Fibroblast of peridontal ligament (primary cell): ENCODE measurements around the gene PAQR3.

Experiments
- DNase-seq: peaks from one replicate; pipeline ENCODE4 v3.0.0-alpha.2; 2010; ENCODE audit errors: extremely low read depth

The PAQR3 gene, protein sequence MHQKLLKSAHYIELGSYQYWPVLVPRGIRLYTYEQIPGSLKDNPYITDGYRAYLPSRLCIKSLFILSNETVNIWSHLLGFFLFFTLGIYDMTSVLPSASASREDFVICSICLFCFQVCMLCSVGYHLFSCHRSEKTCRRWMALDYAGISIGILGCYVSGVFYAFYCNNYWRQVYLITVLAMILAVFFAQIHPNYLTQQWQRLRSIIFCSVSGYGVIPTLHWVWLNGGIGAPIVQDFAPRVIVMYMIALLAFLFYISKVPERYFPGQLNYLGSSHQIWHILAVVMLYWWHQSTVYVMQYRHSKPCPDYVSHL

DNA sequence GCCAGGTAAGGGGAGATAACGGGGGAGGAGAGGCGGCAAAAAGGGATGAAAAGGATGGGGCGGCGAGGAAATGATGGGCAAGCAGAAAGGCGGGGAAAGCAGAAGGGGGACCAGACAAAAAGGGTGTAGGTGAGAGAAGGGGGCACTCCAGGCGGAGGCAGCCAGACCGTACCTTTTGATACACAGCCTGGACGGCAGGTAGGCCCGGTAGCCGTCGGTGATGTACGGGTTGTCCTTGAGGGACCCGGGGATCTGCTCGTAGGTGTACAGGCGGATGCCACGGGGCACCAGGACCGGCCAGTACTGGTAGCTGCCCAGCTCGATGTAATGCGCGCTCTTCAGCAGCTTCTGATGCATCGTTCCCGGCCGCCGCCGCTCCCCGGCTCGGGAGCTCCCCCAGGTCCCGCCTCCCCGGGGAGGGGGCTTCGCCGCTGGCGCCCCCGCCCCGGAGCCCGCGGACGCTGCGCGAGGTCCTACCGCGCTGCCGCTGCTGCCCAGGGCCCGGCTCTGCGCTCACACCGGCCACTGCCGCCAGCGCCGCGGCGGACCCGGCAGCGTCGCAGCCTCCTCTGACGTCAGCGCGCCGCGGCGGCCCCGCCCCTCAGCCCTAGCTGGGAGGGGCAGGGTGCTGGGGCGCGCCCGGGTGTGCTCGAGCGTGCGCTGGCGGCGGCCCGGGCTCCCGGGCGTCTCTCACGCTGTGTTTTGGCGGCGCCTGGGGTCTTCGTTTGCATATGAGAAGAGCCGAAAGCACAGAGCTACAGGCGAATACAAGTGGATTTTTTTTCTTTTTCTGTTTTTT is at the start of gene PAQR3:
PAQR3 (minus strand) TSS at position 571 of the 799 bp plus-strand sequence; CDS start at position 357, 214 bp downstream.
- peak; percentile 58 for DNase-seq

DNA sequence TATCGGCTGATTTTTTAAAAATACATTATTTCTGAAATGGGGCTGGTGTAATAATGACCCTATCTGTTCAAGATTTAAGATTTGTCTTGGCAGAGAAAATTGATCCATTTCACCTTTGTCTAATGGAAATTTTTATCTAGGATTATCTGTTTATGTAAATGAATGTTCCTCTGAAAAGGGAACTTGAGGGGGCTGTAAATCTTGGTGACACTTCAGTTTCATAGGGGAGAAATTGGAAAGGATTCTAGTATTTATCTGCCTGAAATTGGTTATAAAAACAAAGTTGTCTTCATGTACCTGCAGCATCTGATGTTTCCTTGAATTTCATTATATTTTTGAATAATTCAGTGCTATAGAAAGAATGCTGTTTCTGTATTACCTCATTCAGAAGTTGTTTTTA is 48.4 kb upstream of the PAQR3 start:
- no peak for DNase-seq

DNA sequence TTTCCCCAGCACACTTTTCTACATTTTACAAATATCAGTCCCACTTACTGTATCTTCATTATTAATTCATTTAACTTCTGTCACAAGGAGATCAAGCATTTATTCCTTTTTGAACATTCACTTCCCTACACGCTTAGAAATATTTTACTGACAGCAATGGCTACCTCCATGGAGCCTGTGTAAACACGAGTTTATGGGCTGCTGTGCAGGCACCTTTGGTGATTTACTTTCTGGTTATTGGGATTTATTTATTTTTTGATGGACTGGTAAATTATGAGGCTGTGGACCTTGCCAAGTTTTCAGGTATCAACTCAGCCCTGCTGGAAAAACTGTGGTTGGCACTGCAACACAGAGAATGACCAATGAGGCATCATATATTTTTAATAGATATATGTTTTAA is 45.4 kb upstream of the PAQR3 start:
- DNase-seq, result no peak

DNA sequence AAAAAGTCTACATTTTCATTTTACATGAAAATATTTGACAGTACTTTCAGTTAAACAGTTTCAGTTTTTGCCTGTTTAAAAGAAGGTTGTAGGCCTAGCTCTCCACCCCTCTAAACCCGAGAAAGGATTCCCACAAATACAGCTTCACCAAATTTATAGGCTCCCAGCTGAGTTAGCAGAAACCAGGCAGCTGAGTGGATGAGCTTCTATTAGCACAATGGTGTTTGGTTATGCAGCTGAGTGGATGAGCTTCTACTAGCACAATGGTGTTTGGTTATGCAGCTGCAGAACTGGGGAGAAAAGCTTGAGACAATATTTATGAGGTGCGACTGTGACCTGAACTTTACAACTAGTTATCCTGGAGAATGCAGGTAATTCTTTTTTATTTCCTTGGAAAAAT is 36.6 kb upstream of the PAQR3 start:
- no peak for DNase-seq

DNA sequence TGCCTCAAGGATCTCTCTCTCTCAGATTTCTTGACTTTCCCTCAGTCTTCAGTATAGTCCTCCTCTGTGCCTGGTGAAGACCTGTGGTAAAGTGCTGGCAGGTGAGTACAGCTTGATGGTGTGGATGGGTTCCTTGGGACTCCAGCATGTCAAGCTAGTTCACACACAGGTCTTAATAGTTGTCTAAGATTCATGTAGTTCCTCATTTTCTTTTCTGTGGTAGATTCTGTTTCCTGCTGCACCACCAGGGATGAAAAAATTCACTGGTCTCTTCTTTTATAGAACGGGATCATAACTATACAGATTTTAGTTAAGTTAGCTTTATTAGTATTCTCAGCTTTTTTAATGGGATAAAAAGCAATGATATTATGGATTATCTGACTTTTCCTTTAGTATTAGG is 32.5 kb upstream of the PAQR3 start:
- DNase-seq, result no peak

DNA sequence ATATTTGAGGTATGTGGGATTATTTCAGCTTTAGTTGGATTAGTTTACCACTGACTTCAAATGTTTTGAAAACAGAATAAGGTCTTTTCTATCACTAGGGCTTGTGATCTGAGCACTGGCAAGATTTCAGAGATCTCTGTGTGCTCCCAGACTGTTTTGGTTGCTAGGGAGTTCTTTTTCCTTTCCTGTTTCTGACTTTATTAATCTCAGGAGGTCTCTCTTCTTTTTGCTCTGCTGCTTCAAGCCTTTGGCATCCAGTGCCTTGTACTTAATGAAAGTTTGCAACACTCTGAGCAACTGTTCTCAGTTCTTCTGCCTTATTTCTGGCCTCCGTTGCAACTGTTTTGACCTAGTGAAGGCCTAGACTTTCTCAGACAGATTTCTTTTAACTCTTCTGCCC is 32.1 kb upstream of the PAQR3 start:
- DNase-seq, result no peak

DNA sequence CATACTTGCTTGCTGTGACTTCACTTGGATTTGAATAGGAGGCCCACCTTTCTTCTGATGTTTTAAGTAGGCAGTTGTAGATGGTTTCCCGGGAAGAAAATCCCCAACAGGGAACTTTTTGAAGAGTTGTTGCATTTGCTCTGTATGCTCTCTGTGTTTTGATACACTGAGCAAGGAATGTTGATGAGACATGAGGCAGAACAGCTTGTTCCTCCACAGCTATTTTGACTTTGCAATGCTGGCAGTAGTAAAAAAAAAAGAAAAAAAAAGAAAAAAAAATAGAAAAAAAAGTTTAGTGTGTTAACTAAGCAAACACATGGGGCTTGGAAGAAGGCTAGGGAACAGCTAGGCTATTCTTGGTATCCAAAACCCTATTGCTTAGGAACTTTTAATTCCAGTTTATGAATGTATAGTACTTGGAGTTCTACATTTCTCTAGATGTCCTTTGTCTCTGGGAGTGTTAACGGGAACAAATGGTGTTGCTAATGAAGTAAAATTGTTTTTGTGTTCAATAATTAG is 23.4 kb upstream of the PAQR3 start:
- DNase-seq, result no peak

DNA sequence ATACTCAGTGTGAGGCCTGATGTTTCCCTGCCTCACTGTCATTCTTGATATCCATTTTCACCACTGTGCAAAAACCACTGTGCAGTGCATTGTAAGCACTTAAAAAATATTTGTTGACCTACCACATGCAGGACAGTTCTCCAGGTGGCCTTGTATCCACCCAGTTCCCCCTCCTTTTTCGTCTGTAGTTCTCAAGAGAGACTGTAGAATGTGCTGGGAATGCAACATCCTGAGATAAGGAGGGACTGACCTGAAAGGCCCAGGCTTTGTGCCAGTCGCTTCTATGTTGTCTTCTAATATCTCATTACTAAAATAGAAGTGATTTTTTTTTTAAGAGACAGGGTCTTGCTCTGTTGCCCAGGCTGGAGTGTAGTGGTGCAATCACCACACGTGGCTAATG is 21.7 kb upstream of the PAQR3 start:
- no peak for DNase-seq

DNA sequence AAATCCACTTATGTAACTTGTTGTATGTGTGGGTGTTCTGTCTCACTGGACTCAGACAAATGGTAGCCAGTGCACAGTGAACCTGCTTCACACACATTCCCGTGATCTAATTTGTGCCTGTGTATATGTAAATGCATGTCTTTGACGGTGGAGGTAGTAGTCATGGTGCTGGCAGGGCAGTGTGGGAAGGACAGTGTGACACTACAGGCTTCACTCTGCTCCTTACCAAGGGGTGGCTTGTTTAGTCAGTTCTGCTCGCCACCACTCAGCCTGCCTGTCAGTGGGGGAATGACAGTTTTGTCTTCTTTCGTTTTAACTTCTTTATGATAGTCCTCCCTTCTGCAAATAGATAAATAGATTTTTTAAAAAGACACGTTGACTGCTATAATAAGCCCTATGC is 17.7 kb upstream of the PAQR3 start:
- DNase-seq, result no peak

DNA sequence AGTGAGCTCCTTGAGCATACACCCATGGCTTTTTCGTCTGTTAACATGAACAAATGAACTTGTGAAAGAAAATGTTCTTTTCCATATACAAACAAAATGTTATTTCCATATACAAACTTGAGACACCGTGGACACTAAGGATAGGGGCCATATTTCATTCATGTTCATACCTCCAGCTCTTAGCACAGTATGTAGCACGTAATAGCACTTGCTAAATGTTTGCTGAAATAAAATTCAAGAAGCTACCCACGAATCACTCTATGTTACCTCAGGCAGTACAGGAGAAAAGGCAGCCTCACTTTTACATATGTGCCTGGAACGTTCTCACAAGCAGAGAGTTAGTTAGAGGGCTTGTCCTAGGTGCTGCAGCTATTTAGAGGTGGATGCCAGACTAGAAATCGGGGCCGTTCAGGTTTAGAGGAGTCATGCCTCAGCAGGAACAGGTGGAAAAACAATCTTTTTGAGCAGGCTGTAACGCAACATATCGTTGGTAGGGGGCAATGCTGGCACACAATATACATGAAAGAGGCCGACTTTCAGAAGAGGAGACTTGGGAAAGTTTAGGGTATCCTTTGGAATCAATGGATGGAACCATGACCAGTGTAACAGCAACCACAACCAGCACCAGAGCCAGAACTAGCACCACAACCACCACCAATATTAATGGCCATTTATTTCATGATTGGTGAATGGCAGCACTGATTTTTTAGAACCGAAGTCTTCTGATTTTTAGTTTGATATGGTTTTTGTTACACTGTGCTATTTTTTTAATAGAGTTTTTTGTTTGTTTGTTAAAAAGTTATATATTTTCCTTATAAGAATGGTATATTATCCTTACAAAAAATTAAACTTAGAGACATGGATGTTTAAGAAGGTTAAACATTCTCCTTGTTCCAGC is 14.8 kb upstream of the PAQR3 start:
- DNase-seq, result peak; percentile 9

DNA sequence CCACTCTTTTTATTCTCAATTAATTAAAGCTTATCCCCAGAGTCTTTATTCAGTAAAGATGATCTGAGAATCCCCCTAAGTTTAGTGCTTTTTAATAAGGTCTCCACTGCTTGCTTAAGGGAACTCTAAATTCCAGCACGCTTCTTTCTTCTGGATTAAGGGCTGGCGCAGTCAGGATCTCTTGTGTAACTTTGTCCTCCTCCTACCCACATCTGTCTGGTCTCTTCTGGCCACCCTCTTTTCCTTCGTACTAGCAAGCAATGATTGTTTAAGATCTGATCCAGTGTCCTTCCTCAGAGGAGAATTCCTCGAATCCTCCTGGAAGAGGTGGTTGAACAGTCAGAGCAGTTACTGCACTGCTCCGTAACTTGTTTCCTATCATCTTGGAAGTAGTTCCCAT is 14.0 kb upstream of the PAQR3 start:
- DNase-seq, result no peak

DNA sequence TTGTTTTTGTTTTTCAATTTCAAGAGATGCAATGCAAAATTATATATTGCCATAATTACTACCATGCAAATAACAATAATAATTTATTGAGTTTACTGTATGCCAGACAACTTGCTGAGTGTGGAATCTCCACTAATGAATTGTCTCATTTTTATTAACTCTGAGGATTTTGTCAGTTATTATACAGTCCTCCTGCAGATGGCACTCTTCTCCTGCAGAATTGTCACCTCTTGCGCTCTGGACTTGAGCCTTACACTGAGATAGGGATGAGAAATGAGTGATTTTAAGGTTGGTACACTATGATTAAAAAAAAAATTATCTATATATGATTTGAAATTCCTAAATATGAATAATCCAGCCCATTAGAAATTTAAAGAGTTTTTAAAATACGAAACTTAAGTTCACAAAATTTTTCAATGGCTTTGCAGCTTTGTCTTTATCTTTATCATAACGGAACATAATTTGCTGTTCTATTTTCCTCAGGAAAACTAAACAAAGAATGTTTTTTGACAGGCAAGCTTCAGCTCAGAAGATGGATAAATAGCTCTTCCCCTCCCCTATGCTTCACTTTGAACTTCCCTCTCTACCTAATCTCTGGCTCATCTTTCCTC is 12.7 kb upstream of the PAQR3 start:
- peak; percentile 64 for DNase-seq

DNA sequence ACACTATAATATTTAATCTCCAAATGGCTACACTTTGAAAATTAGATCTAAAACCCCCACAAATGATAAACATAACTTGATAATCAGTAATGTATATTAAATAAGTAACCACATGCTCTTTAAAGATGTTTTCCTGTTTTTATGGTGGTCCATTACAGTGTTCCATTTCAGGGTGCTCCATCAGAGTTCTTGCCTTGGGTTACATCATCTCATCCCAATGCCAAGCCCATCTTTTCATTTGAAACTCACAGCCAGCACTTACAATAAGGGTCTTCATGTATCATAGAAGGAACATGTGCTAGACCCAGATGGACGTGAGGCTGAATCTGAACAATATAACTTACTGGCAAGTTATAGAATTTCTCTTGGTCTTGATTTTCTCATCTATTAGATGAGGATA is 10.5 kb upstream of the PAQR3 start:
- DNase-seq, result peak; percentile 14

DNA sequence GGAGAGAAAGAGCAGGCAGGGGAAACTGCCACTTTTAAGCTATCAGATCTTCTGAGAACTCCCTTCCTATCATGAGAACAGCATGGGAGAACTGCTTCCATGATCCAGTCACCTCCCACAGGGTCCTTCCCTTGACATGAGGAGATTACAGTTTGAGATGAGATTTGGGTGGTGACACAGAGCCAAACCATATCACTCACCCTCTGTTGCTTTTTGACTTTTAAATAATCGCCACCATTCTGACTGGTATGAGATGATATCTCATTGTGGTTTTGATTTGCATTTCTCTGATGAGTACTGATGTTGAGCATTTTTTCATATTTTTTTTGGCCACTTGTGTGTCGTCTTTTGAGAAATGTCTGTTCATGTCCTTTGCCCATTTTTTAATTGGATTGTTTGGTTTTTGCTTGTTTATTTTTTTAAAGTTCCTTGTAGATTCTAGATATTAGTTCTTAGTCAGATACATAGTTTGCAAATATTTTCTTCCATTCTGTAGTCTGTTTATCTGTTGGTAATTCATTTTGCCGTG is 6.5 kb upstream of the PAQR3 start:
- no peak for DNase-seq

DNA sequence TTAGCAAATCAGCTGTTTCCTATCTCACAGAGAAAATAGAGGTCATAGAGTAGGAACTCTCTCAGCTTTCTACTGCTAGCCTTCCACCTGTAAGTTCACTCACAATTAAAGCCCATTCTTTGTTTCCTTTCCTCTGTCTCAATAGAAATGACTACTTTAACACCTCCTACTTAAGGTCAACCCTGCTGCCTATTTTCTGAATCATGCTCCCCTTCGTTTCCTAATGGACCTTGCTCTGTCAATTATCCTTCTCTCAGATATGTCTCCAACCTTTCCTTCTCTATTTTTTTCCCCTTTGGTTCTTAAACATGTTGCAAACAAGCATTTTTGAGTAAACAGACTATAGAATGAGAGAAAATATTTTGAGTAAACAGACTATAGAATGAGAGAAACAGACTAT is 5.1 kb upstream of the PAQR3 start:
- no peak for DNase-seq

DNA sequence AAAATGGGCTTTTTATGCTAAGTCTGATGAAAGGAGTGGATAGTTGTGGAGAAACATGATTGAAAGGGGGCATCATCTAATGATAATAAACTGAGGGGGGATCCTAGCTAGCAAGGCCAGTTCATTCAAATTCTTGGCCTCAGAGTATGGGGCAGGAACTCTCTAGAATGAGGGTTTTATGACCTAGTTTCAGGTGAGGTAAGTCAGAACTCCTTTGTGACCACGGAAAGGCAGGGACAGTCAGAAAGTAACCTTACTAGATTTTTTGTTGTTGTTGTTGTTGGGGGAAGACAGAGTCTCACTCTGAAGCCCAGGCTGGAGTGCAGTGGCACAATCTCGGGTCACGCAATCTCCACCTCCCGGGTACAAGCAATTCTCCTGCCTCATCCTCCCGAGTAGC is 1.5 kb upstream of the PAQR3 start:
- DNase-seq, result no peak

DNA sequence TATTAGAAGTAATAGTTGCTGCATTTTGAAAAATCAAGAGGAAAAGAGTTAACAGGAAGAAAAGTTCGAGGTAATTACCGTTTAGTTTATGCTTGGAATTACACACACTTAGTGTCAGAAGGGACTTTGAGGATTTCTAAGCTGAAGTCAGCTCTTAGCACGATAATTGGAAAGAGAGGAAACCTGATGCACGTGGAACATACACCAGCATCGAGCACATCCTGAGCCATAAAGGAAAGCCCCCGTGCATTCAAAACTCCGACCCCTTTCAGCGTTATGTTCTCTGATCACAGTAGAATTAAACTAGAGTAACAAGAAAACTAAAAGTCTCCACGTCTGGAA is 400 bp upstream of the PAQR3 start:
- no peak for DNase-seq

DNA sequence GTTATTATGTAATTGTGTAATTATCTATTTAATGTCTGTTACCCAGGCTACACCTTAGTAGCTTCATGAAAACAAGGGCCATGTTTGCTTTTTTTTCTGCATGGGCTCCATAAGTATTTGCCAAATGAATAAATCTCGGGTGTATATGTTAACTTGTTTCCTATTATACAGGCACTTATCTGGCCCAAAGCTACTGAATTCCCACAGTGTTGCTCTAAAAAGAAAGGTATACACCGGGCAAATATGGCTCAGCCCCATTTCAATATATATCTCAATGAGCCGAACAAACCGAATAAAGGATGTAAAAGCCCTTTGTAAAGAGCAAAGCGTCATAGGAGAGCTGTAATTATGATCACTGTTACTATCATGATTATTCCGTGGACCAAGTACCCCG is 767 bp downstream of the PAQR3 start:
- peak; percentile 11 for DNase-seq

DNA sequence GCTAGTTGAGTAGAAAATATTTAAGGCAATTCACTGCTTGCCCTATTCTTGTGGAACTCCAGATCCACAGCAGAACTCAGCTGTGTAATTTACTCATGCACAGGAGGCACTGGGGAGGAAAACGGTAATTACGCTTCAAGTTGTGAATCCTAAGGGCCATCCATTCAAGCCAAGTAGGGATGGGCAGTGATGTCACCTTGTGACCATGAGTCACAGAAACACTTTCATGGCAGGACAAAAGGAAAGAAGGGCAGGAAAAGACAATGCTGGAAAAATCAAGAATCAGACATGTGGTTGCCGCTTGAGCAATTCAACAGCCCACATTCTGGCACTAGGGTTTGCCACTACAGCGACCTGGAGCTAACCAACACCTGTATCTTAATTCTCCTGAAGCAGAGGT is 1.4 kb downstream of the PAQR3 start:
- DNase-seq, result peak; percentile 15

DNA sequence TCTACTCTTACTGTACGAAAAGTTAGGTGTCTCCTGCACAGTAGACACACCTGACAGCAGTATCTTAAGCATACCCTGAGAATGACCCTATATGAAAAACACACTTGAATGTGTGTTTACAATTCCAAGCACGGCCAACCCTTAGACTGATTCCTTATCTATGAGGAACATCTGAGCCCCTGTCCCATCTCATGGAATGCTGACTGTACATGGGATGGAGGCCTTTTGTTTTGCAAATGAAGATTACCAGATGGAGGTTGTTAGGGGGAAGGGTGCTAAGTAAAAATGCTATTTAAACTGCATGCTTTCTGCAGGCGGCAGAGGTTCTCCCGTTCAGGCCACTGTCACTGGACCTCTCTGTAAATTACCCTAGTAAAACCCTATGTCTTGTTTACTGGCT is 2.2 kb downstream of the PAQR3 start:
- DNase-seq, result no peak

DNA sequence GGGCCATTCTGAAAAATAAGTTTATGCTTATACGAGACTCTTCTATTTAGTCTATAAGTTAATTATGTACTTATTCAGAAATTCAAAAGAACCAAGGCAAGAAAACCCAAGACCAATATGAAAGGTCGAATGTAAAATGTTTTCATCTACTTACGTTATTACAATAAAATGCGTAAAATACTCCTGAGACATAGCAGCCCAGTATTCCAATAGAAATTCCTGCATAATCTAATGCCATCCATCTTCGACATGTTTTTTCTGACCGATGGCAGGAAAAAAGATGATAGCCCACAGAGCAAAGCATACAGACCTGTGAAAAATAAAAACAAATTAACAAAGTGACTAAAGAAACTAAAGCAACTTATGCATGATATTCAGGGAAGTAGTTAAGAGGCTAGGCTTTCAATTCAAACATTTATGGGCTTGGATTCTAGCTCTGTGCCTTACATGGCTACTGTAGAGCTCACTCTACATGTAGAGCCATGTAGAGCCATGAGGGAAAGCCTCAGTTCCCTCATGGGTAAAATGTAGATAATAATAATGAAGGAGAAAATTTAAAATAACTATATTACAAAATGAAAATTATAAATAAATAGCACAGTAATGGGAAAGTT is 9.1 kb downstream of the PAQR3 start:
- no peak for DNase-seq
